ENCODE results near the gene ERG. TPM values are rescaled to one million over a fixed set of nuclear protein-coding genes. Genes with fewer than 3 reads are reported as not detected.

Gene ERG
- total and polyA plus RNA-seq, 2 of the 13 experiments (the other 11 are each of a cell fraction or from before 2014, with no cell fraction given), result not detected

- TF ChIP-seq HNF1A (IDR thresholded peaks at IDR 0.05; ENCODE audit: low read depth), result 0 out of 2 replicates have a peak, but pooled peaks have one; percentile 34
- TF ChIP-seq HNF1A (CRISPR knock-in tag; IDR thresholded peaks at IDR 0.05; ENCODE audit: borderline replicate concordance), result no peak
- no peak for TF ChIP-seq KLF12 (CRISPR knock-in tag; IDR thresholded peaks at IDR 0.05; ENCODE audit: borderline replicate concordance)
- TF ChIP-seq DDIT3 (CRISPR knock-in tag; IDR thresholded peaks at IDR 0.05), result no peak
- no peak for TF ChIP-seq ZNF629 (CRISPR knock-in tag; conservative IDR thresholded peaks at IDR 0.05)
- TF ChIP-seq, protein P1, sequence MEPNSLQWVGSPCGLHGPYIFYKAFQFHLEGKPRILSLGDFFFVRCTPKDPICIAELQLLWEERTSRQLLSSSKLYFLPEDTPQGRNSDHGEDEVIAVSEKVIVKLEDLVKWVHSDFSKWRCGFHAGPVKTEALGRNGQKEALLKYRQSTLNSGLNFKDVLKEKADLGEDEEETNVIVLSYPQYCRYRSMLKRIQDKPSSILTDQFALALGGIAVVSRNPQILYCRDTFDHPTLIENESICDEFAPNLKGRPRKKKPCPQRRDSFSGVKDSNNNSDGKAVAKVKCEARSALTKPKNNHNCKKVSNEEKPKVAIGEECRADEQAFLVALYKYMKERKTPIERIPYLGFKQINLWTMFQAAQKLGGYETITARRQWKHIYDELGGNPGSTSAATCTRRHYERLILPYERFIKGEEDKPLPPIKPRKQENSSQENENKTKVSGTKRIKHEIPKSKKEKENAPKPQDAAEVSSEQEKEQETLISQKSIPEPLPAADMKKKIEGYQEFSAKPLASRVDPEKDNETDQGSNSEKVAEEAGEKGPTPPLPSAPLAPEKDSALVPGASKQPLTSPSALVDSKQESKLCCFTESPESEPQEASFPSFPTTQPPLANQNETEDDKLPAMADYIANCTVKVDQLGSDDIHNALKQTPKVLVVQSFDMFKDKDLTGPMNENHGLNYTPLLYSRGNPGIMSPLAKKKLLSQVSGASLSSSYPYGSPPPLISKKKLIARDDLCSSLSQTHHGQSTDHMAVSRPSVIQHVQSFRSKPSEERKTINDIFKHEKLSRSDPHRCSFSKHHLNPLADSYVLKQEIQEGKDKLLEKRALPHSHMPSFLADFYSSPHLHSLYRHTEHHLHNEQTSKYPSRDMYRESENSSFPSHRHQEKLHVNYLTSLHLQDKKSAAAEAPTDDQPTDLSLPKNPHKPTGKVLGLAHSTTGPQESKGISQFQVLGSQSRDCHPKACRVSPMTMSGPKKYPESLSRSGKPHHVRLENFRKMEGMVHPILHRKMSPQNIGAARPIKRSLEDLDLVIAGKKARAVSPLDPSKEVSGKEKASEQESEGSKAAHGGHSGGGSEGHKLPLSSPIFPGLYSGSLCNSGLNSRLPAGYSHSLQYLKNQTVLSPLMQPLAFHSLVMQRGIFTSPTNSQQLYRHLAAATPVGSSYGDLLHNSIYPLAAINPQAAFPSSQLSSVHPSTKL (CRISPR knock-in tag; IDR thresholded peaks at IDR 0.05), result peak; percentile 75
- TF ChIP-seq MED1 (CRISPR knock-in tag; IDR thresholded peaks at IDR 0.05), result peak; percentile 38; the same call in 1 of the 2 replicates
- TF ChIP-seq, protein P2, sequence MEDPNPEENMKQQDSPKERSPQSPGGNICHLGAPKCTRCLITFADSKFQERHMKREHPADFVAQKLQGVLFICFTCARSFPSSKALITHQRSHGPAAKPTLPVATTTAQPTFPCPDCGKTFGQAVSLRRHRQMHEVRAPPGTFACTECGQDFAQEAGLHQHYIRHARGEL (CRISPR knock-in tag; IDR thresholded peaks at IDR 0.05), result no peak
- TF ChIP-seq ZNF407 (CRISPR knock-in tag; IDR thresholded peaks at IDR 0.05; ENCODE audit: not compliant biosample characterization), result no peak
- peak; percentile 47; the same call in 1 of the 2 replicates for TF ChIP-seq FOSL2 (CRISPR knock-in tag; IDR thresholded peaks at IDR 0.05)
Measured at GRCh38 chr21:38524168-38525153, 26.2 kb upstream of the ERG start (continued).

Measured in HepG2 (cell line).